Omental fat pad (tissue), 4 donors: ENCODE measurements around the gene OR51B6. TPM values are rescaled to one million over a fixed set of nuclear protein-coding genes. Genes with fewer than 3 reads are reported as not detected.

Source experiments
- ATAC-seq: fragments of 150-250 bp; one replicate; pipeline ENCODE4 v1.9.1; 2016; ENCODE audit warnings: mild to moderate bottlenecking, moderate library complexity; ENCODE audit not compliant: low FRiP score
- DNase-seq: peaks from one replicate; pipeline ENCODE4 v3.0.0-alpha.2; 2019; ENCODE audit warnings: low spot score
- CTCF ChIP-seq, 3 donors: fragments of 450-650 bp; IDR thresholded peaks; one replicate each; pipeline ENCODE4 v1.5.1; 2016 to 2017; ENCODE audit warnings: antibody characterized with exemption in 3 of 3, mild to moderate bottlenecking in 3 of 3, moderate library complexity in 2 of 3
- total RNA-seq, 4 donors: library from RNA; depleted of rRNA; stranded (reverse); fragments of >200 nt; gene quantifications; one replicate each; pipeline ENCODE4 v1.1.0, GENCODE V29; 2016

The OR51B6 gene
- total RNA-seq, 4 donors from 2014 or later, result not detected

GRCh38 chr11:5366856-5367255, 15.5 kb downstream of the OR51B6 start:
- no peak for ATAC-seq
- no peak for TF ChIP-seq CTCF (IDR thresholded peaks at IDR 0.05)
- DNase-seq, result no peak

GRCh38 chr11:5367448-5368074, 16.3 kb downstream of the OR51B6 start:
- ATAC-seq, result peak; percentile 71
- DNase-seq, result no peak
- no peak for TF ChIP-seq CTCF (IDR thresholded peaks at IDR 0.05)

GRCh38 chr11:5368502-5369043, 17.3 kb downstream of the OR51B6 start:
- DNase-seq, result no peak
- ATAC-seq, result no peak
- no peak for TF ChIP-seq CTCF (IDR thresholded peaks at IDR 0.05)

- no peak for DNase-seq
- TF ChIP-seq CTCF (IDR thresholded peaks at IDR 0.05), result no peak
- no peak for ATAC-seq
Measured at GRCh38 chr11:5369789-5370188, 18.5 kb downstream of the OR51B6 start.

GRCh38 chr11:5380740-5381342, 29.5 kb downstream of the OR51B6 start:
- ATAC-seq, result no peak

GRCh38 chr11:5383576-5383975, 32.3 kb downstream of the OR51B6 start, which contains the start of gene OR51M1:
OR51M1 (plus strand) TSS chr11:5383812; CDS start chr11:5389399, 5,587 bp downstream.
- no peak for TF ChIP-seq CTCF (IDR thresholded peaks at IDR 0.05)
- no peak for ATAC-seq
- DNase-seq, result no peak

More at GRCh38 chr11:5380740-5381342, 29.5 kb downstream of the OR51B6 start:
- no peak for DNase-seq
- TF ChIP-seq CTCF (IDR thresholded peaks at IDR 0.05), result peak in 1 of 3 donors; percentile 11

GRCh38 chr11:5384335-5384734, 33.0 kb downstream of the OR51B6 start:
- ATAC-seq, result no peak
- no peak for TF ChIP-seq CTCF (IDR thresholded peaks at IDR 0.05)
- no peak for DNase-seq
